ENCODE data around the gene AGPAT3. TPM values are rescaled to one million over a fixed set of nuclear protein-coding genes. Genes with fewer than 3 reads are reported as not detected.

The AGPAT3 gene
- total and polyA plus RNA-seq, 9 donors, result 11.6 to 42.1 (median 31.9) TPM

- DNase-seq, result no peak
- TF ChIP-seq EP300 (IDR thresholded peaks at IDR 0.05) (no peak), POLR2A (IDR thresholded peaks at IDR 0.05) (no peak), CTCF (IDR thresholded peaks at IDR 0.05) (no peak)
- WGBS, 3 donors, result 93 to 97% (median 95%) methylated on average over 9 to 13 of the region's 13 CpGs
- Histone ChIP-seq H3K27ac (no peak overlapping the region), H3K9me3 (no peaks in the 10 kb centered on the region), H3K27me3 (no peaks in the 10 kb centered on the region), H3K4me3 (no peak overlapping the region), H3K4me1 (ENCODE audit: insufficient read depth) (peaks cover 4% of the 10 kb centered on the region), H3K36me3 (no peaks in the 10 kb centered on the region)
- intact Hi-C loops (cut with DNase I), result no loop called here
Measured at GRCh38 chr21:43942621-43943020, 77.6 kb downstream of the AGPAT3 start.

GRCh38 chr21:43943512-43944077, 78.6 kb downstream of the AGPAT3 start:
- H3K4me1 ChIP-seq (ENCODE audit: insufficient read depth), result peaks cover 4% of the 10 kb centered on the region
- DNase-seq, result no peak
- intact Hi-C loops (cut with DNase I), result no loop called here
- TF ChIP-seq CTCF (IDR thresholded peaks at IDR 0.05), result no peak
- no peak for TF ChIP-seq POLR2A (IDR thresholded peaks at IDR 0.05)
- TF ChIP-seq EP300 (IDR thresholded peaks at IDR 0.05), result no peak
- no peaks in the 10 kb centered on the region for H3K9me3 ChIP-seq
- H3K4me3 ChIP-seq, result no peak overlapping the region
- no peak overlapping the region for H3K27ac ChIP-seq
- 89 to 91% (median 91%) methylated on average over 30 of the region's 30 CpGs for WGBS, 3 donors
- no peaks in the 10 kb centered on the region for H3K36me3 ChIP-seq
- no peaks in the 10 kb centered on the region for H3K27me3 ChIP-seq

GRCh38 chr21:43944078-43944633, 79.1 kb downstream of the AGPAT3 start:
- Histone ChIP-seq H3K27ac (no peak overlapping the region), H3K36me3 (no peaks in the 10 kb centered on the region), H3K4me3 (no peak overlapping the region), H3K27me3 (no peaks in the 10 kb centered on the region), H3K9me3 (no peaks in the 10 kb centered on the region), H3K4me1 (ENCODE audit: insufficient read depth) (no peaks in the 10 kb centered on the region)
- no peak for DNase-seq
- WGBS, 3 donors, result 67 to 78% (median 73%) methylated on average over 13 to 20 of the region's 20 CpGs
- intact Hi-C loops (cut with DNase I), result no loop called here
- TF ChIP-seq POLR2A (IDR thresholded peaks at IDR 0.05) (no peak), CTCF (IDR thresholded peaks at IDR 0.05) (no peak), EP300 (IDR thresholded peaks at IDR 0.05) (no peak)

GRCh38 chr21:43944757-43945156, 79.7 kb downstream of the AGPAT3 start:
- Histone ChIP-seq H3K36me3 (no peaks in the 10 kb centered on the region), H3K27me3 (no peaks in the 10 kb centered on the region), H3K4me1 (ENCODE audit: insufficient read depth) (no peaks in the 10 kb centered on the region), H3K27ac (no peak overlapping the region), H3K9me3 (no peaks in the 10 kb centered on the region), H3K4me3 (no peak overlapping the region)
- no peak for DNase-seq
- TF ChIP-seq POLR2A (IDR thresholded peaks at IDR 0.05) (no peak), CTCF (IDR thresholded peaks at IDR 0.05) (no peak), EP300 (IDR thresholded peaks at IDR 0.05) (no peak)
- 79 to 85% (median 83%) methylated on average over 12 of the region's 12 CpGs for WGBS, 3 donors
- intact Hi-C loops (cut with DNase I), result no loop called here

All from ovary (tissue), 9 donors.